Stimulated activated CD4-positive, alpha-beta T cell treated with anti-CD3 and anti-CD28 coated beads, Interleukin-2, amount 100 ng/mL, for 24 hours (primary cell): ENCODE measurements around the gene EFNA5.

Experiments
- DNase-seq, 2 donors: peaks; one replicate each; pipeline ENCODE4 v3.0.0-alpha.2; 2020

The EFNA5 gene

GRCh38 chr5:107541400-107541799 is 129.3 kb downstream of the EFNA5 start:
- DNase-seq: no peak

GRCh38 chr5:107539726-107540330 is 130.9 kb downstream of the EFNA5 start:
- DNase-seq: no peak

- DNase-seq: no peak
Observed at GRCh38 chr5:107538805-107539445, 131.8 kb downstream of the EFNA5 start.

- no peak for DNase-seq
Observed at GRCh38 chr5:107538331-107538730, 132.4 kb downstream of the EFNA5 start.

- no peak for DNase-seq
Observed at GRCh38 chr5:107535849-107536248, 134.9 kb downstream of the EFNA5 start.

- DNase-seq: no peak
Observed at GRCh38 chr5:107533910-107534876, 136.5 kb downstream of the EFNA5 start.

GRCh38 chr5:107532916-107533315 is 137.8 kb downstream of the EFNA5 start:
- no peak for DNase-seq

GRCh38 chr5:107532169-107532878 is 138.4 kb downstream of the EFNA5 start:
- DNase-seq: no peak

GRCh38 chr5:107531308-107531707 is 139.4 kb downstream of the EFNA5 start:
- DNase-seq: no peak

- DNase-seq: no peak
Observed at GRCh38 chr5:107529618-107530017, 141.1 kb downstream of the EFNA5 start.

- DNase-seq: no peak
Observed at GRCh38 chr5:107526270-107526937, 144.3 kb downstream of the EFNA5 start.

GRCh38 chr5:107524111-107524510 is 146.6 kb downstream of the EFNA5 start:
- no peak for DNase-seq

- no peak for DNase-seq
Observed at GRCh38 chr5:107523029-107523680, 147.6 kb downstream of the EFNA5 start.

- no peak for DNase-seq
Observed at GRCh38 chr5:107522456-107522855, 148.3 kb downstream of the EFNA5 start.

- no peak for DNase-seq
Observed at GRCh38 chr5:107519900-107520354, 150.8 kb downstream of the EFNA5 start.

GRCh38 chr5:107518616-107519015 is 152.1 kb downstream of the EFNA5 start:
- DNase-seq: no peak

GRCh38 chr5:107518190-107518589 is 152.5 kb downstream of the EFNA5 start:
- no peak for DNase-seq

- no peak for DNase-seq
Observed at GRCh38 chr5:107517185-107518033, 153.3 kb downstream of the EFNA5 start.

- DNase-seq: no peak
Observed at GRCh38 chr5:107516452-107517184, 154.1 kb downstream of the EFNA5 start.

GRCh38 chr5:107515521-107516080 is 155.1 kb downstream of the EFNA5 start:
- DNase-seq: no peak
